K562 (cell line): ENCODE data around the gene LIAS. TPM values are rescaled to one million over a fixed set of nuclear protein-coding genes. Genes with fewer than 3 reads are reported as not detected.

ENCODE experiments used
- ATAC-seq: fragments of 200-7000 bp; cut with Tn5 transposase; 3 replicates; pipeline ENCODE4 v1.9.1; 2020; ENCODE audit warnings: moderate library complexity
- BruUV-seq: library from RNA; stranded (reverse); fragments of 400-500 nt; replicated peaks from 2 replicates; lab custom pipeline; 2021; lab: Mats Ljungman, UMichigan
- CTCF ChIA-PET: fragments of 300-600 bp; formaldehyde crosslinking; extraction: SDS; loops from one replicate; lab custom pipeline; 2021; ENCODE audit warnings: low intra/inter-chr PET ratio; lab: Yijun Ruan, JAX
- POLR2A ChIA-PET: fragments of 300-600, 350-650 bp; sonication (Branson Sonifier 250); formaldehyde crosslinking; extraction: SDS; loops from one replicate; lab custom pipeline; 2021; ENCODE audit warnings: antibody characterized with exemption, inconsistent platforms; lab: Yijun Ruan, JAX
- DNase-seq, 4 experiments: peaks; one replicate each; pipeline versions ENCODE4 v3.0.0 to v3.0.0-alpha.2; 2011 to 2018; ENCODE audit warnings: low spot score in 3 of 4, mixed read lengths in 3 of 4; ENCODE audit errors: extremely low read depth in 1 of 4
- FAIRE-seq: peaks from 2 replicates; lab custom pipeline; 2011; peaks lifted over from hg19 to GRCh38; lab: Jason Lieb, UNC
- H2AFZ ChIP-seq: 2 replicates; pipeline ENCODE4 v1.6.0; 2011; ENCODE audit warnings: low read depth, low read length, control low read depth, inconsistent platforms
- H3K27ac ChIP-seq: fragments of 200-600 bp; 3 replicates; pipeline ENCODE4 v1.8.0; 2011; ENCODE audit warnings: low read depth, mild to moderate bottlenecking, control low read depth, inconsistent platforms, low read length, moderate library complexity, mixed read lengths; ENCODE audit errors: extremely low read depth
- H3K27me3 ChIP-seq, 2 experiments: fragments of 300-600 bp in 1 of 2; 2 replicates in 1 of 2; 3 replicates in 1 of 2; pipeline versions ENCODE4 v1.6.0 to v1.8.0; 2011; ENCODE audit warnings: inconsistent platforms in 2 of 2, low read length in 2 of 2, mild to moderate bottlenecking in 1 of 2, mixed read lengths in 1 of 2, moderate library complexity in 1 of 2; ENCODE audit not compliant: control insufficient read depth in 2 of 2, insufficient read depth in 2 of 2
- H3K36me3 ChIP-seq: fragments of 300-600 bp; 3 replicates; pipeline ENCODE4 v1.8.0; 2011; ENCODE audit warnings: mild to moderate bottlenecking, low read length, inconsistent platforms; ENCODE audit not compliant: control insufficient read depth, insufficient read depth
- H3K4me1 ChIP-seq, 2 experiments: fragments of 200-600 bp in 1 of 2; replicated peaks in 1 of 2; 2 replicates in 1 of 2; 3 replicates in 1 of 2; pipeline versions ENCODE4 v1.5.1 to v1.8.0; 2011; ENCODE audit warnings: inconsistent platforms in 2 of 2, low read length in 2 of 2, mild to moderate bottlenecking in 1 of 2, mixed read lengths in 1 of 2, moderate library complexity in 1 of 2; ENCODE audit not compliant: control insufficient read depth in 2 of 2, insufficient read depth in 2 of 2
- H3K4me2 ChIP-seq: 2 replicates; pipeline ENCODE4 v1.6.1; 2011; ENCODE audit warnings: low read length, control low read depth, inconsistent platforms, mixed read lengths; ENCODE audit not compliant: insufficient read depth
- H3K4me3 ChIP-seq: fragments of 200-600 bp; sonication (generic), shearing (Covaris generic); 2 replicates; pipeline ENCODE4 v1.5.1; 2016; ENCODE audit warnings: control low read depth, inconsistent platforms
- H3K79me2 ChIP-seq: fragments of 200-600 bp; 3 replicates; pipeline ENCODE4 v1.8.0; 2011; ENCODE audit warnings: low read length, inconsistent platforms; ENCODE audit not compliant: control insufficient read depth, insufficient read depth
- H3K9ac ChIP-seq, 2 experiments: 2 replicates each; pipeline versions ENCODE4 v1.6.0 to v1.6.1; 2011; ENCODE audit warnings: low read depth in 2 of 2, low read length in 2 of 2, control low read depth in 1 of 2, inconsistent platforms in 1 of 2, mild to moderate bottlenecking in 1 of 2, mixed read lengths in 1 of 2; ENCODE audit not compliant: insufficient read depth in 1 of 2
- H3K9me1 ChIP-seq: one replicate; pipeline ENCODE4 v1.6.0; 2011; ENCODE audit warnings: inconsistent platforms, mild to moderate bottlenecking, low read length, moderate library complexity; ENCODE audit not compliant: control insufficient read depth, insufficient read depth
- H3K9me3 ChIP-seq: replicated peaks from 2 replicates; pipeline ENCODE4 v1.5.1; 2011; ENCODE audit warnings: low read depth, low read length, inconsistent platforms; ENCODE audit not compliant: control insufficient read depth, insufficient read depth
- H4K20me1 ChIP-seq: replicated peaks from 2 replicates; pipeline ENCODE4 v1.6.1; 2011; ENCODE audit warnings: low read length, inconsistent platforms, mixed read lengths; ENCODE audit not compliant: control insufficient read depth, insufficient read depth
- ATF7 ChIP-seq: fragments of 450-650 bp; IDR thresholded peaks from 2 replicates; pipeline ENCODE4 v1.7.1; 2014; ENCODE audit warnings: mild to moderate bottlenecking, moderate library complexity
- BACH1 ChIP-seq: fragments of 200-800 bp; sonication (Bioruptor generic); IDR thresholded peaks from 2 replicates; pipeline ENCODE4 v1.6.1; 2016; ENCODE audit warnings: missing genetic modification characterization, missing compliant biosample characterization
- CTCF ChIP-seq, 3 experiments: IDR thresholded peaks in 2 of 3; conservative IDR thresholded peaks in 1 of 3; 2 replicates each; pipeline ENCODE4 v1.5.1; 2011 to 2012; ENCODE audit warnings: low read length in 3 of 3, mild to moderate bottlenecking in 3 of 3, control low read depth in 2 of 3, improper control_type of control experiment in 1 of 3, inconsistent platforms in 1 of 3, low read depth in 1 of 3, mixed read lengths in 1 of 3, moderate library complexity in 1 of 3; ENCODE audit not compliant: insufficient read depth in 2 of 3
- EP300 ChIP-seq: IDR thresholded peaks from 2 replicates; pipeline ENCODE4 v1.6.1; 2012; ENCODE audit warnings: low read length, improper control_type of control experiment
- MYC ChIP-seq, 2 experiments: fragments of 250-450 bp in 1 of 2; sonication (Bioruptor Pico) in 1 of 2; IDR thresholded peaks; 2 replicates each; pipeline versions ENCODE4 v1.5.1 to v1.6.1; 2012 to 2021; ENCODE audit warnings: low read depth in 2 of 2, borderline replicate concordance in 1 of 2, improper control_type of control experiment in 1 of 2, low read length in 1 of 2, mild to moderate bottlenecking in 1 of 2, moderate library complexity in 1 of 2
- POLR2B ChIP-seq: fragments of 450-650 bp; IDR thresholded peaks from 2 replicates; pipeline ENCODE4 v1.6.1; 2018; ENCODE audit warnings: low read depth; ENCODE audit not compliant: partially characterized antibody
- RAD51 ChIP-seq: fragments of 450-650 bp; IDR thresholded peaks from 2 replicates; pipeline ENCODE4 v1.7.1; 2016; ENCODE audit warnings: low read depth, mild to moderate bottlenecking, borderline replicate concordance
- SMC3 ChIP-seq: conservative IDR thresholded peaks from 2 replicates; pipeline ENCODE4 v1.6.1; 2011; ENCODE audit warnings: low read depth, low read length, improper control_type of control experiment; ENCODE audit not compliant: insufficient read depth
- WGBS: fragments of 100-300 bp; shearing (Covaris generic); methylation state at CpG from one replicate; pipeline ENCODE4 v1.1.6; 2016; ENCODE audit warnings: low coverage, mixed read lengths; ENCODE audit not compliant: insufficient coverage; ENCODE audit errors: missing lambda C conversion rate; 5-methylcytosine and 5-hydroxymethylcytosine counted together
- in situ Hi-C: fragments of 300-500 bp; cut with MboI; formaldehyde crosslinking; loops from 4 replicates; pipeline ENCODE4 v1.15.0; 2018; ENCODE audit warnings: inconsistent platforms, mixed read lengths
- intact Hi-C: fragments of 100-400 bp; cut with micrococcal nuclease; formaldehyde crosslinking; loops from 2 replicates; pipeline ENCODE4 v1.14.2; 2022
- polyA plus RNA-seq, 8 experiments: library from polyadenylated mRNA; depleted of rRNA in 4 of 8; stranded (reverse) in 5 of 8; unstranded in 3 of 8; fragments of >200 nt; fragmentation: Nextera tagmentation in 2 of 8; fragmentation: Illumina TruSeq in 1 of 8; extraction: Ambion mirVana in 2 of 8; extraction: Trizol in 1 of 8; gene quantifications; 2 replicates each; pipeline versions ENCODE4 v1.2.1 to v1.2.3, GENCODE V29; 2011 to 2014; ENCODE audit warnings: inconsistent platforms in 1 of 8, missing spikeins in 1 of 8
- total RNA-seq, 7 experiments: library from RNA; depleted of rRNA in 6 of 7; stranded (reverse); fragments of >200 nt in 6 of 7; fragmentation: Illumina TruSeq in 2 of 7; extraction: Trizol in 2 of 7; gene quantifications; 2 replicates each; pipeline versions ENCODE4 v1.2.1 to v1.2.3, GENCODE V29; 2011 to 2021; ENCODE audit warnings: low replicate concordance in 1 of 7
- TF ChIP-seq, protein P1 (sequence below), 2 experiments: IDR thresholded peaks in 1 of 2; conservative IDR thresholded peaks in 1 of 2; 2 replicates each; pipeline ENCODE4 v1.6.1; 2016; ENCODE audit warnings: low read depth in 2 of 2, mild to moderate bottlenecking in 1 of 2, missing compliant biosample characterization in 1 of 2, missing genetic modification characterization in 1 of 2, moderate library complexity in 1 of 2
- TF ChIP-seq, protein P2 (sequence below), 2 experiments: fragments of 450-650 bp; conservative IDR thresholded peaks; 2 replicates each; pipeline ENCODE4 v1.6.1; 2017; ENCODE audit warnings: mild to moderate bottlenecking in 2 of 2, moderate library complexity in 2 of 2
- TF ChIP-seq, protein P3 (sequence below): fragments of 250-450 bp; sonication (Bioruptor Pico); IDR thresholded peaks from 2 replicates; pipeline ENCODE4 v1.8.0; 2022; ENCODE audit warnings: inconsistent platforms, mild to moderate bottlenecking, moderate library complexity, borderline replicate concordance

The LIAS gene
- total and polyA plus RNA-seq, 9 of the 15 experiments (the other 6 are each of a cell fraction or from before 2014, with no cell fraction given) = 21.9 to 57.1 (median 42.1) TPM

DNA sequence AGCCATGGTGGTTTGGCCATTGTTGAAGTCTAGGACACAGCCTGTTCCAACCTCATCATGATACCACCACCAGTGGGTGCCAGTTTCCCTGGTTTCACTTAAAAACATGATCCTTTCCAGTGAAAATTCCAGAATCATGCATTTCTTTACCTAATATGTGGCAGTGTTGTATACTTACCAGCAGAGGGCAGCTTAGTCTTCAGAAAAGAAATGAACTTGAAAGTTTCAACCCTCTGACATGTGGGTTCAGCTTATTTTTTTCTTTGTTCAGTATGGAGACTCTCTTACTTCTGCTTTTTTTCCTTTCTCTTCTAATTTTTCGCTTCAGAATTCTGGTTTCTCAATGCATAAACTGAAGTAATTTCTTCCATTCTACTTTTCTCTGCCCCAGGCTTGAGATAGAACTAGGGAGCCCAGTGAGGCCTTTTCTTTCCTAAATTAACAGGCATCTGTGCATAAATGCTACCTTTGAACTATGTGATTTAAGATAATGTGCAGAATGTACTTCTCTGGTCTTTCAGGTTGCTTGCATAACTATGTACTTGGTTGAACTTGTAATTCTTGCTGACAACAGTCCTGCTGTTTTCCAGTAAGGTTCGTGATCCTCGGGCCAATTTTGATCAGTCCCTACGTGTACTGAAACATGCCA lies 10.7 kb downstream of the LIAS start:
- WGBS = 67% methylated on average over 4 of the region's 4 CpGs
- CTCF ChIA-PET = interaction anchor here (0.5 to 3.4 kb wide), 10 partner anchors 58 to 847 kb away, joined by 3 to 66 read pairs (median 4); partner anchors contain the start of genes PDS5A, SMIM14, UBE2K and UGDH
- TF ChIP-seq MYC (IDR thresholded peaks at IDR 0.05; ENCODE audit: low read depth, low read length) (0 out of 2 replicates have a peak, but pooled peaks have one; percentile 11), MYC (CRISPR knock-in tag; IDR thresholded peaks at IDR 0.05; ENCODE audit: borderline replicate concordance, low read depth) (no peak), EP300 (peak; percentile 38; the same call in 1 of the 2 replicates), CTCF (IDR thresholded peaks at IDR 0.05 in 2 of 3, conservative IDR thresholded peaks at IDR 0.05 in 1 of 3; ENCODE audit: insufficient read depth in 2 of 3, low read depth in 1 of 3, low read length in 3 of 3) (peak; percentile 72 to 96 (median 86)), BACH1 (tag) (no peak), ATF7 (peak; percentile 39; the same call in 1 of the 2 replicates), POLR2B (no peak), SMC3 (peak; percentile 75), RAD51 (0 out of 2 replicates have a peak, but pooled peaks have one; percentile 26)
- TF ChIP-seq, protein P1, sequence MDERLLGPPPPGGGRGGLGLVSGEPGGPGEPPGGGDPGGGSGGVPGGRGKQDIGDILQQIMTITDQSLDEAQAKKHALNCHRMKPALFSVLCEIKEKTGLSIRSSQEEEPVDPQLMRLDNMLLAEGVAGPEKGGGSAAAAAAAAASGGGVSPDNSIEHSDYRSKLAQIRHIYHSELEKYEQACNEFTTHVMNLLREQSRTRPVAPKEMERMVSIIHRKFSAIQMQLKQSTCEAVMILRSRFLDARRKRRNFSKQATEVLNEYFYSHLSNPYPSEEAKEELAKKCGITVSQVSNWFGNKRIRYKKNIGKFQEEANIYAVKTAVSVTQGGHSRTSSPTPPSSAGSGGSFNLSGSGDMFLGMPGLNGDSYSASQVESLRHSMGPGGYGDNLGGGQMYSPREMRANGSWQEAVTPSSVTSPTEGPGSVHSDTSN (CRISPR knock-in tag; IDR thresholded peaks at IDR 0.05; ENCODE audit: low read depth) = no peak
- TF ChIP-seq, protein P1 (tag; conservative IDR thresholded peaks at IDR 0.05; ENCODE audit: low read depth) = no peak
- TF ChIP-seq, protein P2, sequence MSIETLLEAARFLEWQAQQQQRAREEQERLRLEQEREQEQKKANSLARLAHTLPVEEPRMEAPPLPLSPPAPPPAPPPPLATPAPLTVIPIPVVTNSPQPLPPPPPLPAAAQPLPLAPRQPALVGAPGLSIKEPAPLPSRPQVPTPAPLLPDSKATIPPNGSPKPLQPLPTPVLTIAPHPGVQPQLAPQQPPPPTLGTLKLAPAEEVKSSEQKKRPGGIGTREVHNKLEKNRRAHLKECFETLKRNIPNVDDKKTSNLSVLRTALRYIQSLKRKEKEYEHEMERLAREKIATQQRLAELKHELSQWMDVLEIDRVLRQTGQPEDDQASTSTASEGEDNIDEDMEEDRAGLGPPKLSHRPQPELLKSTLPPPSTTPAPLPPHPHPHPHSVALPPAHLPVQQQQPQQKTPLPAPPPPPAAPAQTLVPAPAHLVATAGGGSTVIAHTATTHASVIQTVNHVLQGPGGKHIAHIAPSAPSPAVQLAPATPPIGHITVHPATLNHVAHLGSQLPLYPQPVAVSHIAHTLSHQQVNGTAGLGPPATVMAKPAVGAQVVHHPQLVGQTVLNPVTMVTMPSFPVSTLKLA (conservative IDR thresholded peaks at IDR 0.05) = peak in 1 of 2 experiments; percentile 48; a peak in 2 of 4 replicates
- TF ChIP-seq, protein P3, sequence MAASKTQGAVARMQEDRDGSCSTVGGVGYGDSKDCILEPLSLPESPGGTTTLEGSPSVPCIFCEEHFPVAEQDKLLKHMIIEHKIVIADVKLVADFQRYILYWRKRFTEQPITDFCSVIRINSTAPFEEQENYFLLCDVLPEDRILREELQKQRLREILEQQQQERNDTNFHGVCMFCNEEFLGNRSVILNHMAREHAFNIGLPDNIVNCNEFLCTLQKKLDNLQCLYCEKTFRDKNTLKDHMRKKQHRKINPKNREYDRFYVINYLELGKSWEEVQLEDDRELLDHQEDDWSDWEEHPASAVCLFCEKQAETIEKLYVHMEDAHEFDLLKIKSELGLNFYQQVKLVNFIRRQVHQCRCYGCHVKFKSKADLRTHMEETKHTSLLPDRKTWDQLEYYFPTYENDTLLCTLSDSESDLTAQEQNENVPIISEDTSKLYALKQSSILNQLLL = no peak

More for the DNA sequence above, 10.7 kb downstream of the LIAS start:
- DNase-seq (peak; percentile 46 to 67 (median 48)), FAIRE-seq (peak; percentile 89), ATAC-seq (peak; percentile 81)
- no peaks in the 10 kb centered on the region; a peak in 2 of 5 replicates for H3K4me1 ChIP-seq
- no peaks in the 10 kb centered on the region for H4K20me1 ChIP-seq
- in situ Hi-C loops = loop anchor here (5.0 kb wide), 1 partner anchor 503 kb away; no protein-coding TSS in a partner anchor
- H3K27ac ChIP-seq = no peak overlapping the region
- H3K79me2 ChIP-seq = no peaks in the 10 kb centered on the region
- H3K4me3 ChIP-seq = no peak overlapping the region
- intact Hi-C loops = loop anchor here (1.0 to 10.0 kb wide), 7 partner anchors 58 to 845 kb away; partner anchors contain the start of genes SMIM14 and UGDH
- H3K36me3 ChIP-seq = peaks cover 77% of the 10 kb centered on the region
- no TSS peak for BruUV-seq
- no peak overlapping the region for H3K4me2 ChIP-seq
- H3K27me3 ChIP-seq = no peaks in the 10 kb centered on the region
- peak overlapping the region; percentile 3; the same call in 1 of the 2 replicates for H2AFZ ChIP-seq
- no peaks in the 10 kb centered on the region for H3K9me3 ChIP-seq
- POLR2A ChIA-PET = interaction anchor here (0.6 to 2.2 kb wide), 10 partner anchors 9 to 857 kb away, joined by 3 to 11 read pairs (median 3); partner anchors contain the start of genes LIAS, N4BP2 and RPL9
- H3K9ac ChIP-seq = no peak overlapping the region
- H3K9me1 ChIP-seq = no peaks in the 10 kb centered on the region
